Panc1 (cell line): ENCODE data around the gene MLEC.
A peak's percentile ranks its signal among the peaks of the same experiment; 100 is the strongest.

Experiments
- POLR2AphosphoS5 ChIP-seq: IDR thresholded peaks from 2 replicates; pipeline ENCODE4 v1.6.1; 2012; ENCODE audit warnings: mild to moderate bottlenecking, low read depth, low read length, moderate library complexity
- SIN3A ChIP-seq: IDR thresholded peaks from 2 replicates; pipeline ENCODE4 v1.6.1; 2012; ENCODE audit warnings: low read depth, mild to moderate bottlenecking, low read length, moderate library complexity, borderline replicate concordance; ENCODE audit not compliant: insufficient read depth
- TCF7L2 ChIP-seq: IDR thresholded peaks from 2 replicates; pipeline ENCODE4 v1.6.1; 2011; ENCODE audit warnings: mild to moderate bottlenecking, low read depth, low read length, inconsistent platforms
- TF ChIP-seq, protein P1 (sequence below): fragments of 450-650 bp; IDR thresholded peaks from 2 replicates; pipeline ENCODE4 v1.5.1; 2017; ENCODE audit warnings: mild to moderate bottlenecking
- TF ChIP-seq, protein P2 (sequence below), 2 experiments: IDR thresholded peaks; 2 replicates each; pipeline ENCODE4 v1.6.1; 2011 to 2012; ENCODE audit warnings: low read depth in 2 of 2, control low read depth in 1 of 2, low read length in 1 of 2, mild to moderate bottlenecking in 1 of 2, moderate library complexity in 1 of 2; ENCODE audit not compliant: insufficient read depth in 1 of 2

GRCh38 chr12:120710031-120710804, 23.3 kb downstream of the MLEC start, which contains the start of gene UNC119B:
- TF ChIP-seq, protein P1, sequence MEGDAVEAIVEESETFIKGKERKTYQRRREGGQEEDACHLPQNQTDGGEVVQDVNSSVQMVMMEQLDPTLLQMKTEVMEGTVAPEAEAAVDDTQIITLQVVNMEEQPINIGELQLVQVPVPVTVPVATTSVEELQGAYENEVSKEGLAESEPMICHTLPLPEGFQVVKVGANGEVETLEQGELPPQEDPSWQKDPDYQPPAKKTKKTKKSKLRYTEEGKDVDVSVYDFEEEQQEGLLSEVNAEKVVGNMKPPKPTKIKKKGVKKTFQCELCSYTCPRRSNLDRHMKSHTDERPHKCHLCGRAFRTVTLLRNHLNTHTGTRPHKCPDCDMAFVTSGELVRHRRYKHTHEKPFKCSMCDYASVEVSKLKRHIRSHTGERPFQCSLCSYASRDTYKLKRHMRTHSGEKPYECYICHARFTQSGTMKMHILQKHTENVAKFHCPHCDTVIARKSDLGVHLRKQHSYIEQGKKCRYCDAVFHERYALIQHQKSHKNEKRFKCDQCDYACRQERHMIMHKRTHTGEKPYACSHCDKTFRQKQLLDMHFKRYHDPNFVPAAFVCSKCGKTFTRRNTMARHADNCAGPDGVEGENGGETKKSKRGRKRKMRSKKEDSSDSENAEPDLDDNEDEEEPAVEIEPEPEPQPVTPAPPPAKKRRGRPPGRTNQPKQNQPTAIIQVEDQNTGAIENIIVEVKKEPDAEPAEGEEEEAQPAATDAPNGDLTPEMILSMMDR = no peak
- TF ChIP-seq, protein P2, sequence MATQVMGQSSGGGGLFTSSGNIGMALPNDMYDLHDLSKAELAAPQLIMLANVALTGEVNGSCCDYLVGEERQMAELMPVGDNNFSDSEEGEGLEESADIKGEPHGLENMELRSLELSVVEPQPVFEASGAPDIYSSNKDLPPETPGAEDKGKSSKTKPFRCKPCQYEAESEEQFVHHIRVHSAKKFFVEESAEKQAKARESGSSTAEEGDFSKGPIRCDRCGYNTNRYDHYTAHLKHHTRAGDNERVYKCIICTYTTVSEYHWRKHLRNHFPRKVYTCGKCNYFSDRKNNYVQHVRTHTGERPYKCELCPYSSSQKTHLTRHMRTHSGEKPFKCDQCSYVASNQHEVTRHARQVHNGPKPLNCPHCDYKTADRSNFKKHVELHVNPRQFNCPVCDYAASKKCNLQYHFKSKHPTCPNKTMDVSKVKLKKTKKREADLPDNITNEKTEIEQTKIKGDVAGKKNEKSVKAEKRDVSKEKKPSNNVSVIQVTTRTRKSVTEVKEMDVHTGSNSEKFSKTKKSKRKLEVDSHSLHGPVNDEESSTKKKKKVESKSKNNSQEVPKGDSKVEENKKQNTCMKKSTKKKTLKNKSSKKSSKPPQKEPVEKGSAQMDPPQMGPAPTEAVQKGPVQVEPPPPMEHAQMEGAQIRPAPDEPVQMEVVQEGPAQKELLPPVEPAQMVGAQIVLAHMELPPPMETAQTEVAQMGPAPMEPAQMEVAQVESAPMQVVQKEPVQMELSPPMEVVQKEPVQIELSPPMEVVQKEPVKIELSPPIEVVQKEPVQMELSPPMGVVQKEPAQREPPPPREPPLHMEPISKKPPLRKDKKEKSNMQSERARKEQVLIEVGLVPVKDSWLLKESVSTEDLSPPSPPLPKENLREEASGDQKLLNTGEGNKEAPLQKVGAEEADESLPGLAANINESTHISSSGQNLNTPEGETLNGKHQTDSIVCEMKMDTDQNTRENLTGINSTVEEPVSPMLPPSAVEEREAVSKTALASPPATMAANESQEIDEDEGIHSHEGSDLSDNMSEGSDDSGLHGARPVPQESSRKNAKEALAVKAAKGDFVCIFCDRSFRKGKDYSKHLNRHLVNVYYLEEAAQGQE (IDR thresholded peaks at IDR 0.05; ENCODE audit: insufficient read depth in 1 of 2, low read depth in 2 of 2, low read length in 1 of 2) = no peak
- TF ChIP-seq POLR2AphosphoS5 (peak; percentile 46; the same call in 1 of the 2 replicates), TCF7L2 (no peak), SIN3A (peak; percentile 83; the same call in 1 of the 2 replicates)
